Prostate gland (tissue), 2 donors: Measurements from ENCODE around the gene PLCB1.

Source experiments
- POLR2A ChIP-seq: fragments of 450-650 bp; IDR thresholded peaks from one replicate; pipeline ENCODE4 v1.6.1; 2016; ENCODE audit warnings: antibody characterized with exemption, mild to moderate bottlenecking
- TF ChIP-seq, protein P1 (sequence below), 4 experiments: fragments of 200-600 bp in 2 of 4; fragments of 450-650 bp in 2 of 4; sonication (generic) in 2 of 4; IDR thresholded peaks; 1 replicate in 3 of 4; 2 replicates in 1 of 4; pipeline ENCODE4 v1.5.1; 2016 to 2019; ENCODE audit warnings: antibody characterized with exemption in 4 of 4, mild to moderate bottlenecking in 2 of 4, moderate library complexity in 2 of 4

DNA sequence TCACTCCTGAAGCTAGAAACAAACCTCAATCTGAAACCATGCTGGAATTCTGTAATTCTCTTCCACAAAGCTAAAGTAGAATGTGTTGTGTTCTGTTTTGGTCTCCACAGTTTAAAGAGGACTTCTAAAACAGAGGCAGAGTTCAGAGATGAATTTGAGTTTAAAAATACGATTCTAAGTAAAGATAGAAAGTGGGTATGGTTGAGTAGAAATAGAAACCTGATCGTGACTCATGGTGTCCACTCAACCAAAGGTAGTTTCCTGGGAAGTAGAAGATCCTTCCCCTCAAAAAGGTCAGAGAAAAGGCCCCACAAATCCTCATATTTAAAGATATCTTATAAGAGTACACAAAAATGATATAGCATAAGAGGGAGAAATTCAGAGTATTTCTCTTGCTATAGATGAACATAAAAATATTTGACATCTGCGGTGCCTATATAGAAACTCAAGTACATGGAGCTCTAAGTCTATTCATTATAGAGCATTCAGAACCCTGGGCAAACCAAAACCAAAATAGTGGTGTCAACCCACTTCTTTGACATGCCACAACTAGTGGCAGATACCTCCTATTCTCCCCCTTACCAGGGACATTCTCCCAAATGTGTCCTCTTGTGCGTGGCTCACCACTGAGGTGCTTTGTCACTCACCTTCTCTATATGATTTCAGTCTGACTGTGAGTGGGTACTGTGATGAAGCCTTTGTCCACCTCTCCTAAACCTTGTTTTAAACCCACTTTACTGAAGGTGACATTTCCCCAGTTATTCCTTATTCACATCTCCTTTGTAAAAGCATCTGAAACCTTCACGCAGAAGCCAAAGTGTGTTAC, 84.5 kb downstream of the PLCB1 start:
- TF ChIP-seq POLR2A: no peak
- TF ChIP-seq, protein P1, sequence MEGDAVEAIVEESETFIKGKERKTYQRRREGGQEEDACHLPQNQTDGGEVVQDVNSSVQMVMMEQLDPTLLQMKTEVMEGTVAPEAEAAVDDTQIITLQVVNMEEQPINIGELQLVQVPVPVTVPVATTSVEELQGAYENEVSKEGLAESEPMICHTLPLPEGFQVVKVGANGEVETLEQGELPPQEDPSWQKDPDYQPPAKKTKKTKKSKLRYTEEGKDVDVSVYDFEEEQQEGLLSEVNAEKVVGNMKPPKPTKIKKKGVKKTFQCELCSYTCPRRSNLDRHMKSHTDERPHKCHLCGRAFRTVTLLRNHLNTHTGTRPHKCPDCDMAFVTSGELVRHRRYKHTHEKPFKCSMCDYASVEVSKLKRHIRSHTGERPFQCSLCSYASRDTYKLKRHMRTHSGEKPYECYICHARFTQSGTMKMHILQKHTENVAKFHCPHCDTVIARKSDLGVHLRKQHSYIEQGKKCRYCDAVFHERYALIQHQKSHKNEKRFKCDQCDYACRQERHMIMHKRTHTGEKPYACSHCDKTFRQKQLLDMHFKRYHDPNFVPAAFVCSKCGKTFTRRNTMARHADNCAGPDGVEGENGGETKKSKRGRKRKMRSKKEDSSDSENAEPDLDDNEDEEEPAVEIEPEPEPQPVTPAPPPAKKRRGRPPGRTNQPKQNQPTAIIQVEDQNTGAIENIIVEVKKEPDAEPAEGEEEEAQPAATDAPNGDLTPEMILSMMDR (IDR thresholded peaks at IDR 0.05): no peak
